ENCODE data around the gene KRTAP19-4.
"Not testable (repeated sequence)": the region's sequence is repeated elsewhere in the genome, so short reads cannot be mapped to it uniquely, and the experiment has no call there.

Gene KRTAP19-4, protein sequence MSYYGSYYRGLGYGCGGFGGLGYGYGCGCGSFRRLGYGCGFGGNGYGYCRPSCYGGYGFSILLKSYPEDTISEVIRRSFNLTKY

GRCh38 chr21:30497065-30497464 lies at the start of gene KRTAP19-4:
Gene KRTAP19-4 (minus strand): TSS chr21:30497165. CDS start chr21:30497110, 55 bp downstream.
- DNase-seq (ENCODE audit: extremely low spot score, insufficient read length, low read depth) (no peak), FAIRE-seq (no peak)

- FAIRE-seq (no peak), DNase-seq (ENCODE audit: extremely low spot score, insufficient read length, low read depth) (no peak)
These were observed 44.8 kb upstream of the KRTAP19-4 start, which contains the start of gene KRTAP19-6 for GRCh38 chr21:30541764-30542163. Gene KRTAP19-6 (minus strand): TSS chr21:30541864. CDS start chr21:30541833, 31 bp downstream.

DNA sequence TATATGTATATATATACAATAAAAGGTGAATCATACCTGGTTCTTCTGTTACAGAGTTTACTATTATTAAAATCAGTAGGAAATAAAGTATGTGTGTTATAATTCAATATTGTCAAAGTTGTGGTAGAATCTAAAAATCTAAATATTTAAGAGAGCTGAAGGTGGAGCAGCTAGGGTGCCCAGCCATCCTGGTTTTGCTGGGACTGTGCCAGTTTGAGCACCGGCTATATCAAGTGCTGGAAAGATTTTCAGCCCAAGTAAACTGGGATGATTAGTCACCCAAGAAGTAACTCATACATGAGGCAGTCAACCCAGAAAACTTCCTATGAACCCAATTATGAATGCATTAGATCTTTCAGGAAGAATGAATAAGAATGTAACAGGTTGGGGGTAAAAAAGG lies 21.9 kb upstream of the KRTAP19-4 start:
- no peak for FAIRE-seq
- DNase-seq (ENCODE audit: extremely low spot score, insufficient read length, low read depth), result no peak

DNA sequence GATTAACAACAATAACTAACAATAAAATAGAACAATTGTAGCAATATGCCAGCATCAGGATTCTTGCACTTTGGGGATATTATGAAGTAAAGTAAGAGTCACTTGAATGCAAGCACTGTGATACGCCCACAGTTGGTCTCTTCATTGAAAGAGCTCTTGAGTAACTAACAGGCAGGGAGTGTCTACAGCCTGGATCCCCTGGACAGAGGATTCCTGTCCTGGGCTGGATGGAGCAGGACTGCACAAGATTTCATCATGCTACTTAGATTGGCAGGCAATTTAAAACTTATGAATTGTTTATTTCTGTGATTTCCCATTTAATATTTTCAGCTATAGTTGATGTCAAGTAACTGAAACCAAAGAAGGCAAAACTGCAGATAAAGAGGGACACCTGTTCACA lies 18.7 kb upstream of the KRTAP19-4 start:
- no peak for FAIRE-seq
- no peak for DNase-seq (ENCODE audit: extremely low spot score, insufficient read length, low read depth)

- not testable (repeated sequence) for DNase-seq (ENCODE audit: extremely low spot score, insufficient read length, low read depth); FAIRE-seq
These were observed 8.7 kb upstream of the KRTAP19-4 start for GRCh38 chr21:30505621-30506205.

GRCh38 chr21:30502041-30502440 lies 5.1 kb upstream of the KRTAP19-4 start, which contains the start of gene KRTAP19-5:
Gene KRTAP19-5 (minus strand): TSS chr21:30502141. CDS start chr21:30502090, 51 bp downstream.
- no peak for FAIRE-seq
- DNase-seq (ENCODE audit: extremely low spot score, insufficient read length, low read depth), result no peak

DNA sequence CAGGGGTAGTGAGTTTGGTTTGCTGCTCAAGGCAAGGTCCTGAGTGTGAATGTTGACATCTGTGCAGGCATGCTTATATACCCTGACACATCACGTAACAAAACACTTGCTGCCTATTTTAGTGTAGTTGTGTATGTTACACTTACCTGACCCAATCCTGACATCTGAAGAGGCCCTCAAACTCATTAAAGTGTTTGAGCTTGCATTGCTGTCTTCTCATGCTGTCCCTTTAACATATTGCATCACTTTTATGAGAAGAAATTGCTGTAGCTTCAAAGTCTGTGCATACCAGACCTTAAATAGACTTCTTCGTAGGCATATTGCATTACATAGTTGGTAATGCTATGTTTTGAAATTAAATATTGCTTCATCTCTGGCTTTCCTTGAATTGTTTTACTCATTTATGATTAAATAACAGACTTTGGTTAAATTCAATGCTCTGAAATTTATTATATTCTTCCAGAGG lies 5.0 kb downstream of the KRTAP19-4 start, which contains the start of gene KRTAP19-3:
KRTAP19-3 (minus strand) TSS at position 51 of the 466 bp plus-strand sequence. CDS start 56 bp downstream, outside the sequence.
- DNase-seq (ENCODE audit: extremely low spot score, insufficient read length, low read depth) (no peak), FAIRE-seq (no peak)

DNA sequence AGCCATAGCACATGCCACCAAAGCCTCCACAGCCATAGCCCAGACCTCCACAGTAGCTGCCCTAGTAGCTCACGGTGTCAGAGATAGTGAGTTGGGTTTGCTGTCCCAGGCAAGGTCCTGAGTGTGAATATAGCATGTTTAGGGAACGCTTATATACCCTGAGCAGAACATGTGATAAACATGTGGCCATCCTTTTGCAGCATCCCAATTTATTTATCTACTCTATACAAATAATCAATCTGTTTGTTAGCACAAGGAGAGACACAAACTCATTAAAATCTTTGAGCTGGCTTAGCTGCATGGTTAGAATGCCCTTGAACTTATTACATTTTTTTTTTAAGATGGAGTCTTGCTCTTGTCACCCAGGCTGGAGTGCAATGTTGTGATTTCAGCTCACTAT lies 9.6 kb downstream of the KRTAP19-4 start, which contains the start of gene KRTAP19-2:
KRTAP19-2 (minus strand) TSS at position 101 of the 400 bp plus-strand sequence; CDS start at position 13, 88 bp downstream.
- no peak for FAIRE-seq

DNA sequence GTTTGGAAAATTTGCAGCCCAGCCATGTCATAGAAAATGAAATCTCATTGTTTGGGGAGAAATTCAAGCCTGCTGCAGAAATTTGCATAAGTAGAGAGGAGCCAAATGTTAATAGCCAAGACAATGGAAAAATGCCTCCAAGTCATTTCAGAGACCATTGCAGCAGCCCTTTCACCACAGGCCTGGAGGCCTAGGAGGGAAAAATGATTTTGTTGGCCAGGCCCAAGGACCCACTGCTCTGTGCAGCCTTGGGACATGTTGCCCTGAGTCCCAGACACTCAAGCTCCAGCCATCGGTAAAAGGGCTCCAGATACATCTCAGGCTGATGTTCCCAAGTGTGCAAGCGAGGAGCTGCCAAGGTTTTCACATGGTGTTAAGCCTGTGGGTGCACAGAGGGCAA lies 10.8 kb downstream of the KRTAP19-4 start:
- no peak for FAIRE-seq

More for the DNA sequence above, 9.6 kb downstream of the KRTAP19-4 start, which contains the start of gene KRTAP19-2:
- DNase-seq (ENCODE audit: extremely low spot score, insufficient read length, low read depth), result no peak

DNA sequence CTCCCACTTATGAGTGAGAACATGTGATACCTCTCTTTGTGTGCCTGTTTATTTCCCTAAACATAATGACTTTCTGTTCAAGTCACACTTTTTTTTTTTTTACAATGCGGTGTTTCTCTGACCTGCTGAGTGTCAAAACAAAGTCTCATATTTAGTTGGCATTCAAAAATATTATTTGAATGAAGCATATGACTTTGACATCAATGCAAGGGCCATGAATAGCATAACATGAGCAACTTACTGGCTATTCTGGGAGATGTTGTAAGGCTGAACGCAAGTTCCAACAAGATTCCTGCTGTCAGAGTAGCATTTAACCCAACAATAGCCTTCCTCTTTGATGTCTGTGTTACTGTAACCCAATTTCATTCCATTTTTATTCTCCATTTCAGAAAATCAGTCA lies 14.8 kb downstream of the KRTAP19-4 start:
- FAIRE-seq (no peak), DNase-seq (ENCODE audit: extremely low spot score, insufficient read length, low read depth) (no peak)

More for the DNA sequence above, 10.8 kb downstream of the KRTAP19-4 start:
- no peak for DNase-seq (ENCODE audit: extremely low spot score, insufficient read length, low read depth)

DNA sequence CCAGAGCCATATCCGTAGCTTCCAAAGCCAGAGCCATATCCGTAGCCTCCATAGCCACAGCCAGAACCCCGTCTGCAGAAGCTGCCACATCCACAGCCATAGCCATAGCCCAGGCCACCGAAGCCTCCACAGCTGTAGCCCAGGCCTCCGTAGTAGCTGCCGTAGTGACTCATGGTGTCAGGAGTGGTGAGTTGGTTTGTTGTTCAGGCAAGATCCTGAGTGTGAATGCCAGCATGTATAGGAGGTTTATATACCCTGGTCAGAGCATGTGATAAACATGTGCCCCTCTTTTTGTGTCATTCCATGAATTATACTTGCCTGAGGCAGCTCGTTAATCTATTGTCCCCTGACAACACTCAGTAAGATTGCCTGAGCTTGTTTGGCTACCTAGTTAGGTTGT lies 16.8 kb downstream of the KRTAP19-4 start, which contains the start of gene KRTAP19-1:
KRTAP19-1 (minus strand) TSS at position 223 of the 400 bp plus-strand sequence; CDS start at position 173, 50 bp downstream.
- no peak for FAIRE-seq
- no peak for DNase-seq (ENCODE audit: extremely low spot score, insufficient read length, low read depth)

- FAIRE-seq, result no peak
- DNase-seq (ENCODE audit: extremely low spot score, insufficient read length, low read depth), result no peak
These were observed 17.7 kb downstream of the KRTAP19-4 start for GRCh38 chr21:30479259-30479658.

DNA sequence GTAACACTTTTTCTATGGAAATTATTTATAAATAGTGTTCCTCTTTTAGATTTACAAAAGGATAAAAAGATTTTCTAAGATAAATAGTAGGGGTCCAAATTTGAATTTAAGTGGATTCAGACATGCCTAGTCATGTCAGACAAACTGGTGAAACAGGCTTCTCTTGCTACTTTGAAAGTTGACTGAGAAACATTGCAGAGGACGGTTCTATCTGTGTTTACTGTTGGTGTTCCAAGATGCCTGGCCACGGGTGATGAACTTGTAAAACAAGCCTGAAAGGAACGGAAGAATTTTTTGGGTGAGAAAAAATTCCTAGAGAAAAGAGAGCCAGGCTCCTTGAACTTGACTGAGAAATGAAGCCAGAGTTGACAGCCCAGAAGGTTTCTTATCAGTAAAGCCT lies 19.0 kb downstream of the KRTAP19-4 start:
- DNase-seq (ENCODE audit: extremely low spot score, insufficient read length, low read depth) (no peak), FAIRE-seq (no peak)

- DNase-seq (ENCODE audit: extremely low spot score, insufficient read length, low read depth) (no peak), FAIRE-seq (no peak)
These were observed 27.9 kb downstream of the KRTAP19-4 start for GRCh38 chr21:30468900-30469714.

DNA sequence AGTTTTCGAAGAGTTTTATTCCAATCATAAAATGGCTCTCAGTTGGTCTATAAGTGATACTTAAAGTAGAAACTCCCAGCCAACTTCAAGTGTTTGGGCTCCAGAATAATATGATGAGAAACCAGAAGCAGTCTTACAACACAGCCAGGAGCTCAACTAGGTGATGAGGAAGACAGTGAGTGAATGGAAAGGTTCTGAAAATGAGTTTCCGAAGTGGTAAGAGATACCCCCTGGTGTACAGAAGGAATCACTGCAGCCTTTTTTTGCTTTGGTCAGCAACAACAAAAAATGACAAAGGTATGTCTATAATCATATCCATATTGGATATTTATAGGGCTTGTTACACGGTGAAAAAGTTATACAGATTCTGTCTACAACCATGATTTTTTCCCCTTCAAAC lies 33.3 kb downstream of the KRTAP19-4 start:
- no peak for DNase-seq (ENCODE audit: extremely low spot score, insufficient read length, low read depth)
- no peak for FAIRE-seq

GRCh38 chr21:30448514-30448913 lies 48.5 kb downstream of the KRTAP19-4 start:
- no peak for FAIRE-seq
- DNase-seq (ENCODE audit: extremely low spot score, insufficient read length, low read depth), result no peak

GRCh38 chr21:30447056-30447455 lies 49.9 kb downstream of the KRTAP19-4 start:
- FAIRE-seq, result no peak
- no peak for DNase-seq (ENCODE audit: extremely low spot score, insufficient read length, low read depth)
